ENCODE results near the gene PRKAG2.
A peak's percentile ranks its signal among the peaks of the same experiment; 100 is the strongest.
"Not testable (repeated sequence)": the region's sequence is repeated elsewhere in the genome, so short reads cannot be mapped to it uniquely, and the experiment has no call there.

Gene PRKAG2

DNA sequence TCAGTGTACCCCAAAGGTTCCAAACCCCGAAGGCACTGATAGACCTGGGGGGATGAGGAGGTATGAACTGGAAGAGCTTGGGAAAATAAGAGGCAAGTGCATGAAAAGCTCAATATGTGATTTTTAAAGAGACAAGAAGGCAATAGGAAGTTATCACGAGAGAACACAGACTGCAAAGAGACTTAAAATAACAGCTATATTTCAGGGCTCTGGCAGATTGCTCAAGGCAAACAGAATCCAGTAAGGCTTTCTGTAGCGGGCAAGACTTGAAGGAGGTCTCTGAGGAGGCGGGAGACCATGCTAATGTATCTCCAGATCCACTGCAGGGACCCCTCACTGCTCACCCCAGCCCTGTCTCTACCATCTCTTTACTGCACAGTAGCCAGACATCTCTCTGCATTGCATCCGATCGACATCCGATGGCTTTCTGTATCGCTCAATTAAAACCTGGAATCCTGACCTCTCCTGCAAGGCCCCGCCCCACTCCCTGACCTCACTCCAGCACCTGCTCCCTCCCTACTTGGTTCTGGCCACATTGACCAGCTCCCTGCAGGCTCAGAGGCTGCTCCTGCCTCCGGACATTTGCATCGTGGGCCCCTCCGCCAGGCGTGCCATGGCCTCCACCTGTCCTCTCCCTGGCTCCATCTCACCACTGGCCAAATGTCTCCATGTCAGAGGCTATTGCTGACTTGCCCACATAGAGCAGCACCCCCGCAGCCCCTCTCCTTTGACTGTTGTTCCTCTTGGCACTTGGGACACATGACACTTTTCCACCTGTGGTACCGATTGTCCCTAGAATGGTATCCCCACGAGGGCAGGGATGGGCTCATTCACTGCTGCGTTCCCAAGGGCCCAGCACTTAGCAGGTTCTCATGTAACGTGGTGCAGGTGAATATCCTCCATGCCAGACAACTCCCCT is 118.0 kb downstream of the PRKAG2 start:
- no peak for DNase-seq

GRCh38 chr7:151757274-151757673 is 119.6 kb downstream of the PRKAG2 start:
- DNase-seq: no peak

GRCh38 chr7:151756866-151757265 is 120.0 kb downstream of the PRKAG2 start:
- DNase-seq: no peak

GRCh38 chr7:151756076-151756731 is 120.7 kb downstream of the PRKAG2 start:
- no peak for DNase-seq

DNA sequence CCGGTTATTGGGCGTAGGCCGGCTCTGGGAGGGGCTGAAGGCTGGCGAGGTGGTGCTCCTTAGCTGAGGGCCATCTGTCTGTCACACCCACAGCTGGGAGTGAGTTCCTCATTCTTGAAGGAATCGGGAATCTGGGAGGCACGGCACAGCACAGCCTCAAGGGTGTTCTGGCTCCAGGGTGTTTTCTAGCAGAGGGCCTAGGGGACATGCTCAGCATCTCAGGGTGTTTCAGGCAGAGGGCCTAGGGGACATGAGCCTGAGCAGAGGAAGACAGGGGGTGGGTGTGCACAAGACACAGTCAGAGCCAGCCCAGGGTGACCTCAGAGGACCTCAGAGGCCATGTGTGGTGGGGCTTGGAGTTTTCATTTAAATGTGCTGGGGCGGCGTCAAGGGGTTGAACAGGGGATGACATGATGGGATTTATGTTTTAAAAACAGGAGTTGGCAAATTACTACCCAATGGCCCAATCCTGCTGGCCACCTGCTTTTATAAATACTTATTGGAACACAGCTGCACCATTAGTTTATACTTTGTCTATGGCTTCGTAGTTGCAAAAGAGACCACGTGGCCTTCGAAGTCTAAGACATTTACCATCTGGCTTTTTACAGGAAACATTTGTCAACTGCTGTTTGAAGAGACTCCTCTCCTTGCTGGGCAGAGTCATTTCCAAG is 121.6 kb downstream of the PRKAG2 start:
- no peak for DNase-seq

DNA sequence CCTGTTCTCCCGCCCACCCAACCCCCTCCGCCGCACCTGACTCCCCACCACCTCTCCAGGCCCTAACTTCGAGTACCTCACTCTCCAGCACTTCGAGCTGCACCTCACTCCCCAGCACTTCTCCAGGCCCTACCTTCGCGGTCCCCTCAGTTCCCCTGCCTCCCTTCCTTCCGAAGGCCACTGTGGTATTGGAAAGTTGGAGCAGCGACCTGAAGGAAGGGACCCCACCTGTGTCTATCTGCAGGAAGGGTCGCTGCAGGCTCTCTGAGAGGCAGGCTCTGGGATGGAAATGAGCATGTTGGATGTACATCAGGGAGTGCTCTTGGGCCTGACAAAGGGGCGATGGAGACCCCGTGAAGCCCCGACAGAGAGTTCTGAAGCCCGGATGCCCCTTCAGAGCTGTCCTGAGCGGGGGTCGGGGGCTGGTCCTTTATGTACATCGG is 122.2 kb downstream of the PRKAG2 start:
- no peak for DNase-seq

DNA sequence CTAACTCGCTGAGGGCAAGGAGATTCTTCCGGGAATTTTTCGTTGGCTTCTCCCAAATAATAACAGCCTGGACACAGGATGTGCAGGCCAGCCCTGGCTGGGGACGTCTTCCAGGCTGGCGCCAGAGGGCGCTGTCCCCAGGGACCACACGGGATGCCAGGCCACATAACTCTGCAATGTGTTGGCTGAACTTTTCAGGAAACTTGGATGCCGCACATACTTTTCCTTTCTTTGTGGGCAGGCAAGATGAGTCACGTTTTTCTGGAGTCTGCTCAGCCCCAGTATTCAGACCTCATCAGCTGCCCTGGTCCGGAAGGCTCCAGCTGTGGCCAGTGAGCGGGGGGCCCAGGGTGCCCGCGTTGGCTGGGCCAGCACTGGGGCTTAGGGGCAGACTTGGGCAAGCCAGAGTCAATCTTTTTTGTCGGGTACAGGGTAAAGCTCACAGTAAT is 122.7 kb downstream of the PRKAG2 start:
- peak; percentile 17 for DNase-seq

DNA sequence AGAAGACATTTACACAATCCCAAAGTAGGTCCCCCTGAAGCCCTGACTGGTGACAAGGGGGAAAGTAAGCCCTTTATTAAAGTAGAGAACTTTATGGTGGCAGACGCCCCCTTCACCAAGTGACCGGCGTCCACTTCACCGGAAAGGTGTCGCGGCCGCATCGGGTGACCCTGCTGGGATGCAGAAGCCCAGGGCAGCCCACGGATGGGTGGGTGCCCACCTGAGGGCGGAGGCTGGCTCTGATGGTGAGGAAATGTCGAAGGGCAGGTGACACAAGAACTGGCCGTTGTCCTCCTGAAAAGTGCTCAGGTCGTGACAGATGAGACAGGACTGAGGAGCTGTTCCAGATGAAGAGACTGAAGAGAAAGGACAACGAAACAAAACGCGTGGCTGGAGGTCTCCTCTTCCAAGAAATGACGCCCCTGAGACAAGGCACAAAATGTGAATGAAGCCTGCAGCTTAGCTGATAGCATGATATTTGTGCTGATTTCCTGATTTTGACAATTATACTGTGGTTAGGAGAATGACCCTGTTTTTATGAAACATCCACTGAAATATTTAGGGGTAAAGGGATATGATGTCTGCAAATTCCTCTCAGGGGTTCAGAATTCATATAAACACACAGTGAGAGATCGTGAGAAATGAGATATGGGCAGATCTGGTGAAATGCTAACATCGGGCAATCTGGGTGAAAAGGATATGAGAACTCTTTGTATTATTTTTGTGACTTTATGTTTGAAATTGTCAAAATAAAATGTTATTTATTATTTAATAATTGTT is 123.9 kb downstream of the PRKAG2 start:
- no peak for DNase-seq

GRCh38 chr7:151752037-151752436 is 124.9 kb downstream of the PRKAG2 start:
- no peak for DNase-seq

DNA sequence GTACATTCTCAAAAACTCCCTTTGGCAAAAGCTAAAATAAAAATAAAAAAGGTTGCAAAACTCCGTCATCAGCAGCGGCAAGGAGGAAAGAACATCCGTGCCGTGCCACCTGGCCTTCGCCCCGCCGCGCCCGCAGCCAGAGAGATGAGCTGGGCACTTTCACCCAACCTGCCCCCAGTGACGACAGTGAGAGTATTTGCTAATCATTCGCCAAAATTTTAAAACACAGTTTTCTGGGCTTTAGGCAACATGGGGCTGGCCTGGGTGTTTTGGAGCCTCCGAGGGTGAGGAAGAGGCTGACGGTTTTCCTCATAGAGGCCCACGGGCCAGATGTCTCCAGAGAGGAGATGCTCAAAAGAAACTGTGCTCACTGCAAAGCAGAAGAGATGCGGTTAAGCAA is 128.2 kb downstream of the PRKAG2 start:
- DNase-seq: no peak

DNA sequence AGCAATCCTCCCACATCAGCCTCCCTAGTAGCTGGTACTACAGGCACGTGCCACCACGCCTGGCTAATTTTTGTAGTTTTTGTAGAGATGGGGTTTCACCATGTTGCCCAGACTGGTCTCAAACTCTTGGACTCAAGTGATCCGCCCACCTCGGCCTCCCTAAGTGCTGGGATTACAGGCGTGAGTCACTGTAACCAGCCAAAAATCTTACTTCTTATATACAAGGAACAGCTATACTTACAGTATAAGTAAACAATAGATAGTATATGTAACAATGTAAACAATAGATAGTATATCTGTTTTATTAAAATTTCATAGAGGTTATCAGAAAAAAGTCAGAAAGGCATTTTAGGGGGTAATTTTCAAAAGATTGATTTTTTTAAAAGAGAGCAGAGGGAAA is 128.9 kb downstream of the PRKAG2 start:
- not testable (repeated sequence) for DNase-seq

DNA sequence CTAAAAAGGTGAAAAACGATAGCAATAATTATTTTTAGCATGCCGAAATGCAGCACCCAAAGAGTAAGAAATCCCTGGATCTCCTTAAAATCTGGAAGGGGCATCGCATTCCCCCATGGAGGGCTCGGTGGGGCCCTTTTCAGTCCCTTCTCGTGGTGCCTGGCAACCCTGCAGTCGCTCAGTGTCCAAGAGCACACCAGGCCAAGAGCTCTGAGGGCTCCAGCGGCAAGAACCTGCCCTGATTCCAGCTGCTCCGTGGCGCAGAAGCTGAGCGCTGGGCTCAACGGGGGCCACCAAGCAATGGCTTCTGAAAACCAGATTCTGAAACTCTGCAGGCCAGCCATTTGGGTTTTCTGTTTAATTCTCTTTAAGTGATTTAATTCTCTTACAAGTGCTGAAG is 131.2 kb downstream of the PRKAG2 start:
- no peak for DNase-seq

- DNase-seq: peak; percentile 18
These were observed 132.0 kb downstream of the PRKAG2 start for GRCh38 chr7:151744656-151745638.

GRCh38 chr7:151744051-151744580 is 132.8 kb downstream of the PRKAG2 start:
- DNase-seq: no peak

DNA sequence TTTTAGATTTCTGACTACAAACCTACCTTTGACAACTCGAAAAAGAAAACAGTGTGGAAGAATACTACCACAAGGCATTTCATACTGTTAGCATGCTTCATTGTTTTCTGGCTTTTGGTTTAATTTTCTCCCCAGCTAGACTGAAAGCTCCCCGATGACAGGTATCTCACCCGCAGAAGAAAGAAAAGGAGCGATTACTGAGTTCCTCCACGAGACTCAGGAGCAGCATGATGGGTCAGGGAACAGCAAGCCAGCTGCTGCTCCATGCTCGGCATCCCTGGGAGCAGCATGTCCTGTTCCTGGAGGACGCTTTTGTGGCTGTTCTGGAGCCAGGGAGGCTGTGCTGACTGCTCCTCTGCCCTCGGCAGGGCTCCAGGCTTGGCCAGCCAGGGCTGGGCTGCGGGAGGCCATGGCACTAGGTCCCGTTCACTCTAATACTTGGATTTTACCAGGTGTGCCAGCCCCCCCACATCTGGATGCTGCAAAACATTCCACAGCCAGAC is 133.4 kb downstream of the PRKAG2 start:
- no peak for DNase-seq

DNA sequence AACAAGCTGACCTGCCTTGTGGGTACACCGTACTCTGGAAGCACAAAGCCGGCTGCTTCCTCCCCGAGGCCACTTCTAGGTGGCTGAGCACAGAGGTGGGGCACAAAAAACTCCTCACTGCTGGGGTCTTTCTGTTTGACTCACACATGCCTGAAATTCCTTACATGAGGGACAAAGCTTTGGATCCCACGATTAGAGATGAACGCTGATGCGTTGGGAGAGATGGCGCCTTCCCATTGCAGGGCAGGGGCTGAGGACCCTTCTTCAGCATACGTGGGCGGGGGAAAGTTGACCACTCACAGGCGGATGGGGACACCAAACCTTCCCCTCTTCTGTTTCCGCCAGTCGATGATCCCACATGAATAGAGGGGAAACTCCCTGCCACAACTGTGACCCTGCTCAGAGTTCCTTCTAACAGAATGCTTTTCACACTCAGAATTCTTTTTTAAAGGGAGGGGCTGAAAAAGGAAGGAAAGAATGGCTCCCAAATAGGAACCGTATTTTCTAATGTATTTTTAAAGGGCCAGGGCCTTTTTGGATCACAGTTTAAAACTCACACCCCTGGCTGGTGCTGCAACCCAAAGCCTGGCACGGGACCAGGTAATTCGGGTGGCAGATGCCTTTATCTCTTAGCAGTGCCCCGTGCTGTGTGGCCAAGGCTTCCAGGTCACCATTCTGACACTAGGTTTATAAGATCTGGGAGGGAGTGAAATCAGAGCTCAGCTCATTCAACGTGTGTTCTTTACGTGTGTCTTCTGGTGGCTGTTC is 134.0 kb downstream of the PRKAG2 start:
- DNase-seq: no peak

DNA sequence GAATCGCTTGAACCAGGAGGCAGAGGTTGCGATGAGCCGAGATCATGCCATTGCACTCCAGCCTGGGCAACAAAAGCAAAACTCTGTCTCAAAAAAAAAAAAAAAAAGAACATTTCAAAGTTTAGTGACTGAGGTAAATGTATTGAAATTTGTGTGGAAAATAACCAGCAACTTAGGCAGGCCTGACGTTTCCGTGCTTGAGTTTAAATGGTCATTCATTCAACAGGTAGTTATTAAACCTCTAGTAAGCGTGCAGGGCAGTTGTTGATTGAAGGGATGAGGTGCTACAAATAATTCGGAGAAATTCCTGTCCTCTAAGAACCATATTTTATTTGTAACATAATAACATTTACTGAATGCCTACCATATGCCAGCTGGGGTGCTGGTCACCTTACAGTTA is 135.3 kb downstream of the PRKAG2 start:
- DNase-seq: no peak

DNA sequence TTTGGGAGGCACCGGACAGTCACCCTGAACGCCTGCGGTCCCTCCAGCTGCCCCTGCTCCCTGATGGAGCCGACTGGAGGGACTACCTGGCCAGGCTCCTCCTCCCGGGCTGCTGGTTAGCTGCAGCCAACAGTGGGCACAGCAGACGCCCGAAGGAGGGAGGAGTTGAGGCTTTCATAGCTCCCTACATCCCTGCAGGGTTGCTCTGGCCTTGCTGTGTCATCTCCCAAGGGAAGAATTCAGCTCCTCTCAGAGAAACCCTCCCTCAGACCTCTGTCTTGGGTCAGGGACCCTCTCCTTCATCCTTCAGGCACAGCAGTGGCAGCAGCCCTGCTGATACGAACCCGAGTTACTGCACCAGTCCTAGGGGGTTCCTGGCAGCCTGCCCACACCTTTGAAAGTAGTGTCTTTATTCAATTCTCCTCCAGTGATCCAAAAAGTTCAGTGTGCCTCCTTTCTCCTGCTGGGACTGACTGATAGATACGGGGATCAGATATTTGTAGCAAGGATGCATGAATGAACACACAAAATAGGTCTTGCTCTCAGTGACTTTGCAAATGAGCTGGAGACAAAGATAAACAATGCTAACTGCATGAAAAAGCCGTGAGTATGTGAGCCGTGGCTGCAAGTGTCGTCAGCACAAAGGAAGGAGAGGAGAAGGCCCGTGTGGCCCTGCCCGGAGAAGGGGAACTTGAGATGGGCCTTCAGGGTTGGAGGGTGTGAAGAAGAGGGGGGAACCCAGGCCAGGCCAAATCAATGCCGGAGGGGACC is 136.6 kb downstream of the PRKAG2 start:
- DNase-seq: no peak

- no peak for DNase-seq
These were observed 138.0 kb downstream of the PRKAG2 start for GRCh38 chr7:151738925-151739324.

Data from DMS153 (cell line).